HG03280 (cell line): ENCODE results near the gene WTIP.

Experiments
- ATAC-seq: cut with Tn5 transposase; IDR thresholded peaks from one replicate; pipeline ENCODE4 v1.9.1; 2021; ENCODE audit warnings: mild to moderate bottlenecking, moderate library complexity; ENCODE audit not compliant: unreplicated experiment

WTIP gene

GRCh38 chr19:34559045-34559444, 77.5 kb downstream of the WTIP start:
- ATAC-seq = no peak

GRCh38 chr19:34560229-34560628, 78.7 kb downstream of the WTIP start:
- no peak for ATAC-seq
